Activated T-helper 2 cell treated with anti-CD3 and anti-CD28 coated beads, Interferon-gamma antibody, Interleukin-2, Interleukin-4, amounts not matched to agents 10 μg/mL and 5 μg/mL and 100 μg/mL, durations not matched to agents 14 hours and 24 hours and 36 hours (primary cell): ENCODE data around the gene ZNF460. TPM values are rescaled to one million over a fixed set of nuclear protein-coding genes. Genes with fewer than 3 reads are reported as not detected.

Experiments used
- DNase-seq: peaks from one replicate; pipeline ENCODE4 v3.0.0; 2021; ENCODE audit warnings: low spot score
- H3K27ac Mint-ChIP-seq: one replicate; pipeline ENCODE4 v1.8.0; 2021; ENCODE audit warnings: mixed read lengths
- H3K27me3 Mint-ChIP-seq: one replicate; pipeline ENCODE4 v1.8.0; 2021; ENCODE audit warnings: low read depth, mixed read lengths
- H3K36me3 Mint-ChIP-seq: one replicate; pipeline ENCODE4 v1.8.0; 2021; ENCODE audit warnings: low read depth, mixed read lengths
- H3K4me1 Mint-ChIP-seq: one replicate; pipeline ENCODE4 v1.8.0; 2021; ENCODE audit warnings: low read depth, mixed read lengths
- H3K4me3 Mint-ChIP-seq: one replicate; pipeline ENCODE4 v1.8.0; 2021; ENCODE audit warnings: low read depth, mild to moderate bottlenecking, moderate library complexity, mixed read lengths
- H3K9me3 Mint-ChIP-seq: one replicate; pipeline ENCODE4 v1.8.0; 2021; ENCODE audit warnings: mixed read lengths
- intact Hi-C: fragments of 100-400 bp; cut with micrococcal nuclease; formaldehyde crosslinking; loops from one replicate; pipeline ENCODE4 v1.15.1; 2023
- total RNA-seq: library from RNA; stranded (reverse); gene quantifications from 2 replicates; pipeline ENCODE4 v1.2.3, GENCODE V29; 2022

Gene ZNF460
- 35.8 and 40.2 TPM in 2 replicates for total RNA-seq

- peaks cover 8% of the 10 kb centered on the region for H3K9me3 Mint-ChIP-seq
- H3K4me1 Mint-ChIP-seq, result peaks cover 25% of the 10 kb centered on the region
- H3K27ac Mint-ChIP-seq, result no peak within 1 kb of the TSS
- H3K36me3 Mint-ChIP-seq, result peaks cover 47% of the 10 kb centered on the region
- H3K27me3 Mint-ChIP-seq, result no peaks in the 10 kb centered on the region
- H3K4me3 Mint-ChIP-seq, result no peak within 1 kb of the TSS
- DNase-seq, result peak; percentile 94
- intact Hi-C loops, result loop anchor here (1.0 to 5.0 kb wide), 6 partner anchors 40 to 109 kb away; partner anchors contain the start of genes TRAPPC2B, ZNF264, ZNF304 and ZNF543
These were observed at the start of gene ZNF460 for GRCh38 chr19:57280165-57280961. TSS of gene ZNF460 (plus strand) at chr19:57280485. CDS start at chr19:57280807, 322 bp downstream.

- Mint-ChIP-seq H3K4me1 (no peaks in the 10 kb centered on the region), H3K4me3 (no peak overlapping the region), H3K27ac (no peak overlapping the region), H3K27me3 (no peaks in the 10 kb centered on the region), H3K9me3 (peaks cover 28% of the 10 kb centered on the region), H3K36me3 (no peaks in the 10 kb centered on the region)
- DNase-seq, result no peak
- intact Hi-C loops, result no loop called here
These were observed 48.6 kb upstream of the ZNF460 start for GRCh38 chr19:57231686-57232085.

- no peak for DNase-seq
- H3K27ac Mint-ChIP-seq, result no peak overlapping the region
- intact Hi-C loops, result no loop called here
- H3K4me3 Mint-ChIP-seq, result no peak overlapping the region
- no peaks in the 10 kb centered on the region for H3K4me1 Mint-ChIP-seq
- H3K27me3 Mint-ChIP-seq, result no peaks in the 10 kb centered on the region
- H3K36me3 Mint-ChIP-seq, result no peaks in the 10 kb centered on the region
- peaks cover 20% of the 10 kb centered on the region for H3K9me3 Mint-ChIP-seq
These were observed 47.1 kb upstream of the ZNF460 start for GRCh38 chr19:57233207-57233606.

GRCh38 chr19:57239982-57240310, 40.3 kb upstream of the ZNF460 start:
- no peak for DNase-seq
- Mint-ChIP-seq H3K27ac (peak overlapping the region; percentile 90), H3K27me3 (no peaks in the 10 kb centered on the region), H3K4me1 (peaks cover 16% of the 10 kb centered on the region), H3K36me3 (peaks cover 24% of the 10 kb centered on the region), H3K9me3 (peaks cover 16% of the 10 kb centered on the region), H3K4me3 (peak overlapping the region; percentile 92)
- intact Hi-C loops, result loop anchor here (1.0 to 2.0 kb wide), 5 partner anchors 40 to 123 kb away; partner anchors contain the start of genes TRAPPC2B, ZNF264, ZNF304 and ZNF460

GRCh38 chr19:57240311-57241090, 39.8 kb upstream of the ZNF460 start, which contains the start of gene ZNF805:
TSS of gene ZNF805 (plus strand) at chr19:57240632. CDS start at chr19:57240892, 260 bp downstream.
- Mint-ChIP-seq H3K4me1 (peaks cover 16% of the 10 kb centered on the region), H3K9me3 (peaks cover 16% of the 10 kb centered on the region), H3K36me3 (peaks cover 30% of the 10 kb centered on the region)

GRCh38 chr19:57241176-57241575, 39.1 kb upstream of the ZNF460 start:
- H3K36me3 Mint-ChIP-seq, result peaks cover 37% of the 10 kb centered on the region
- H3K9me3 Mint-ChIP-seq, result peaks cover 14% of the 10 kb centered on the region
- peak overlapping the region; percentile 92 for H3K4me3 Mint-ChIP-seq
- intact Hi-C loops, result loop anchor here (2.0 kb wide), 1 partner anchor 50 kb away; the partner anchor contains the start of gene ZNF264
- H3K4me1 Mint-ChIP-seq, result peaks cover 16% of the 10 kb centered on the region
- peak overlapping the region; percentile 90 for H3K27ac Mint-ChIP-seq
- no peaks in the 10 kb centered on the region for H3K27me3 Mint-ChIP-seq
- no peak for DNase-seq

More at GRCh38 chr19:57240311-57241090, 39.8 kb upstream of the ZNF460 start, which contains the start of gene ZNF805:
- Mint-ChIP-seq H3K27ac (peak within 1 kb of the TSS; percentile 90), H3K27me3 (no peaks in the 10 kb centered on the region), H3K4me3 (peak within 1 kb of the TSS; percentile 92)
- intact Hi-C loops, result loop anchor here (1.0 to 2.0 kb wide), 5 partner anchors 40 to 123 kb away; partner anchors contain the start of genes TRAPPC2B, ZNF264, ZNF304 and ZNF460
- peak; percentile 93 for DNase-seq

- Mint-ChIP-seq H3K4me3 (peak overlapping the region; percentile 13), H3K9me3 (peaks cover 11% of the 10 kb centered on the region), H3K27me3 (no peaks in the 10 kb centered on the region), H3K27ac (no peak overlapping the region), H3K4me1 (peaks cover 16% of the 10 kb centered on the region), H3K36me3 (peaks cover 53% of the 10 kb centered on the region)
- intact Hi-C loops, result no loop called here
- DNase-seq, result no peak
These were observed 37.5 kb upstream of the ZNF460 start for GRCh38 chr19:57242821-57243220.

- Mint-ChIP-seq H3K9me3 (peaks cover 6% of the 10 kb centered on the region), H3K27ac (no peak overlapping the region), H3K4me3 (no peak overlapping the region), H3K36me3 (peaks cover 69% of the 10 kb centered on the region), H3K4me1 (peaks cover 16% of the 10 kb centered on the region), H3K27me3 (no peaks in the 10 kb centered on the region)
- no peak for DNase-seq
- intact Hi-C loops, result no loop called here
These were observed 35.8 kb upstream of the ZNF460 start for GRCh38 chr19:57244513-57244912.

GRCh38 chr19:57245066-57245465, 35.2 kb upstream of the ZNF460 start:
- Mint-ChIP-seq H3K4me3 (no peak overlapping the region), H3K9me3 (peaks cover 5% of the 10 kb centered on the region), H3K4me1 (peaks cover 15% of the 10 kb centered on the region), H3K27ac (no peak overlapping the region), H3K36me3 (peaks cover 70% of the 10 kb centered on the region), H3K27me3 (no peaks in the 10 kb centered on the region)
- intact Hi-C loops, result no loop called here
- no peak for DNase-seq

- Mint-ChIP-seq H3K9me3 (peaks cover 10% of the 10 kb centered on the region), H3K27me3 (no peaks in the 10 kb centered on the region)
These were observed 34.3 kb upstream of the ZNF460 start for GRCh38 chr19:57245959-57246358.

GRCh38 chr19:57248646-57249045, 31.6 kb upstream of the ZNF460 start:
- Mint-ChIP-seq H3K4me3 (no peak overlapping the region), H3K36me3 (peaks cover 95% of the 10 kb centered on the region), H3K27me3 (no peaks in the 10 kb centered on the region), H3K4me1 (no peaks in the 10 kb centered on the region), H3K9me3 (peaks cover 30% of the 10 kb centered on the region), H3K27ac (no peak overlapping the region)
- intact Hi-C loops, result no loop called here
- DNase-seq, result no peak

More at GRCh38 chr19:57245959-57246358, 34.3 kb upstream of the ZNF460 start:
- no peak overlapping the region for H3K27ac Mint-ChIP-seq
- H3K36me3 Mint-ChIP-seq, result peaks cover 74% of the 10 kb centered on the region
- intact Hi-C loops, result no loop called here
- H3K4me3 Mint-ChIP-seq, result no peak overlapping the region
- peaks cover 12% of the 10 kb centered on the region for H3K4me1 Mint-ChIP-seq
- DNase-seq, result no peak

- peaks cover 97% of the 10 kb centered on the region for H3K36me3 Mint-ChIP-seq
- no peak for DNase-seq
- H3K27ac Mint-ChIP-seq, result no peak overlapping the region
- intact Hi-C loops, result no loop called here
- H3K27me3 Mint-ChIP-seq, result no peaks in the 10 kb centered on the region
- no peaks in the 10 kb centered on the region for H3K4me1 Mint-ChIP-seq
- peaks cover 36% of the 10 kb centered on the region for H3K9me3 Mint-ChIP-seq
- H3K4me3 Mint-ChIP-seq, result no peak overlapping the region
These were observed 31.0 kb upstream of the ZNF460 start for GRCh38 chr19:57249329-57249728.
